ENCODE data around the gene AHSP. TPM values are rescaled to one million over a fixed set of nuclear protein-coding genes. Genes with fewer than 3 reads are reported as not detected.
"Not testable (repeated sequence)": the region's sequence is repeated elsewhere in the genome, so short reads cannot be mapped to it uniquely, and the experiment has no call there.

The AHSP gene, protein sequence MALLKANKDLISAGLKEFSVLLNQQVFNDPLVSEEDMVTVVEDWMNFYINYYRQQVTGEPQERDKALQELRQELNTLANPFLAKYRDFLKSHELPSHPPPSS
- total RNA-seq, result not detected in 2 replicates

DNA sequence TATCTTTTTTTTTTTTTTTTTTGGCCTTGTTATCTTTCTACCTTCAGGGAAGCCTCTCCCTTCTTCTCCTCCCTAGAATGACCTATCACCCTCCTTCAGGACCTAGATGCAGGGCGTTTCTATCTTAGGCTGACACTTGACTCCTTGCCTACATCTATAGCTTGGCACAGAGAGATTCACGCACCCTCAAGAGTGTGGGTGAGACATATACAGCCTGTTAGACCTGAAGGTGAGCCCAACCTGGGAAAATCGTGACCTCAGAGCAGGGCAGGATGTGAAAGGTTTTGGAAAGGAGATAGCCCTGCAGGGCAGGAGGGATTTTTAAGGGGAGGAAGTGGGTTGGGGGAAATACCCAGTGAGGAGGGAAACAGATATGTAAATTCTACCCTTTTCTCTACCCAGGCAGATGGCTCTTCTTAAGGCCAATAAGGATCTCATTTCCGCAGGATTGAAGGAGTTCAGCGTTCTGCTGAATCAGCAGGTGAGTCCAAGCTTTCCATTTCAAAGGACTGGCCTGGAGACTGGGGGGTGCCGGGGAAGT, at the start of gene AHSP:
AHSP (plus strand) TSS at position 167 of the 541 bp plus-strand sequence; CDS start at position 407, 240 bp downstream.
- Histone ChIP-seq H3K27me3 (ENCODE audit: control insufficient read depth, insufficient read depth, low read length) (peaks cover 3% of the 10 kb centered on the region), H3K4me3 (ENCODE audit: low read depth, low read length) (no peak within 1 kb of the TSS), H3K36me3 (ENCODE audit: control insufficient read depth, insufficient read depth, low read length) (no peaks in the 10 kb centered on the region)
- FAIRE-seq, result no peak
- no peak for DNase-seq (ENCODE audit: low read depth)
- TF ChIP-seq, protein P1, sequence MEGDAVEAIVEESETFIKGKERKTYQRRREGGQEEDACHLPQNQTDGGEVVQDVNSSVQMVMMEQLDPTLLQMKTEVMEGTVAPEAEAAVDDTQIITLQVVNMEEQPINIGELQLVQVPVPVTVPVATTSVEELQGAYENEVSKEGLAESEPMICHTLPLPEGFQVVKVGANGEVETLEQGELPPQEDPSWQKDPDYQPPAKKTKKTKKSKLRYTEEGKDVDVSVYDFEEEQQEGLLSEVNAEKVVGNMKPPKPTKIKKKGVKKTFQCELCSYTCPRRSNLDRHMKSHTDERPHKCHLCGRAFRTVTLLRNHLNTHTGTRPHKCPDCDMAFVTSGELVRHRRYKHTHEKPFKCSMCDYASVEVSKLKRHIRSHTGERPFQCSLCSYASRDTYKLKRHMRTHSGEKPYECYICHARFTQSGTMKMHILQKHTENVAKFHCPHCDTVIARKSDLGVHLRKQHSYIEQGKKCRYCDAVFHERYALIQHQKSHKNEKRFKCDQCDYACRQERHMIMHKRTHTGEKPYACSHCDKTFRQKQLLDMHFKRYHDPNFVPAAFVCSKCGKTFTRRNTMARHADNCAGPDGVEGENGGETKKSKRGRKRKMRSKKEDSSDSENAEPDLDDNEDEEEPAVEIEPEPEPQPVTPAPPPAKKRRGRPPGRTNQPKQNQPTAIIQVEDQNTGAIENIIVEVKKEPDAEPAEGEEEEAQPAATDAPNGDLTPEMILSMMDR (IDR thresholded peaks at IDR 0.05; ENCODE audit: insufficient read depth, low read length, severe bottlenecking), result no peak

DNA sequence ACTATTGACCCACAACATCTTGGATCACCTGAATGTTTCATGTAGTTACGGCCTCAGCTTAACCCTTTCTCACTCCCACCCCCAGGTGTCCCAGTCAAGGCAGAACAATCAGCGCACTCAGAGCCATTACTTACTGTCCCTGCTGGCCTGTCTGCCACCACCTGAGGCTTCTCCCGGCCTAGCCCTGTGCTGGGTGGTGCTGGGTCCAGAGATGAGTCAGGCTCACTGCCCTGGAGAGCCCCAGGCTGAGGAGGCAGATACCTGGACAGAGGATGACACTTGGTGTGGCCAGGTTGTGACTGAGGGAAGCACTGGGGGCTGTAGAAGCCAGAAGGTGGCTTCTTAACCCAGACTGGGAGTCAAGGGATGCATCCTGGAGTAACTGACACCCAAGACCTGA, 48.7 kb upstream of the AHSP start:
- peaks cover 2% of the 10 kb centered on the region for H3K27me3 ChIP-seq (ENCODE audit: control insufficient read depth, insufficient read depth, low read length)
- DNase-seq (ENCODE audit: low read depth) (no peak), FAIRE-seq (peak; percentile 36)
- TF ChIP-seq, protein P1 (IDR thresholded peaks at IDR 0.05; ENCODE audit: insufficient read depth, low read length, severe bottlenecking), result no peak
- peaks cover 18% of the 10 kb centered on the region for H3K36me3 ChIP-seq (ENCODE audit: control insufficient read depth, insufficient read depth, low read length)
- no peak overlapping the region for H3K4me3 ChIP-seq (ENCODE audit: low read depth, low read length)

DNA sequence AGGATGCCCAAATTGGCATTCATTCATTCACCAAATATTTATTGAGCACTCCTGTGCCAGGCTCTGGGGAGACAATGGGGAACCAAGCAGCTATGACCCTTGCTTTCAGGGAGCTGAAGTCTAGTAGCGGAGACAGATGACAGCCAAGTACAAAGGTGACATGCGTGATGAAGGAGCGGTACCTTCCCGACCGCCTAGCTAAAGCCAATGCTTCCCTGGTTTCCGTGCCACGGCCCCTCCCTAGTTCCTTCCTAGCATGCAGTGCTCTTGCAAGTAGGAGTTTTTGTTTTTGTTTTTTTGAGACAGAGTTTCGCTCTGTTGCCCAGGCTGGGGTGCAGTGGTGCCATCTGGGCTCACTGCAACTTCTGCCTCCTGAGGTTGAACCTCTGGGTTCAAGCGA, 47.9 kb upstream of the AHSP start:
- peaks cover 2% of the 10 kb centered on the region for H3K27me3 ChIP-seq (ENCODE audit: control insufficient read depth, insufficient read depth, low read length)
- peaks cover 11% of the 10 kb centered on the region for H3K36me3 ChIP-seq (ENCODE audit: control insufficient read depth, insufficient read depth, low read length)
- no peak overlapping the region for H3K4me3 ChIP-seq (ENCODE audit: low read depth, low read length)
- peak; percentile 64 for FAIRE-seq
- no peak for DNase-seq (ENCODE audit: low read depth)
- TF ChIP-seq, protein P1 (IDR thresholded peaks at IDR 0.05; ENCODE audit: insufficient read depth, low read length, severe bottlenecking), result no peak

DNA sequence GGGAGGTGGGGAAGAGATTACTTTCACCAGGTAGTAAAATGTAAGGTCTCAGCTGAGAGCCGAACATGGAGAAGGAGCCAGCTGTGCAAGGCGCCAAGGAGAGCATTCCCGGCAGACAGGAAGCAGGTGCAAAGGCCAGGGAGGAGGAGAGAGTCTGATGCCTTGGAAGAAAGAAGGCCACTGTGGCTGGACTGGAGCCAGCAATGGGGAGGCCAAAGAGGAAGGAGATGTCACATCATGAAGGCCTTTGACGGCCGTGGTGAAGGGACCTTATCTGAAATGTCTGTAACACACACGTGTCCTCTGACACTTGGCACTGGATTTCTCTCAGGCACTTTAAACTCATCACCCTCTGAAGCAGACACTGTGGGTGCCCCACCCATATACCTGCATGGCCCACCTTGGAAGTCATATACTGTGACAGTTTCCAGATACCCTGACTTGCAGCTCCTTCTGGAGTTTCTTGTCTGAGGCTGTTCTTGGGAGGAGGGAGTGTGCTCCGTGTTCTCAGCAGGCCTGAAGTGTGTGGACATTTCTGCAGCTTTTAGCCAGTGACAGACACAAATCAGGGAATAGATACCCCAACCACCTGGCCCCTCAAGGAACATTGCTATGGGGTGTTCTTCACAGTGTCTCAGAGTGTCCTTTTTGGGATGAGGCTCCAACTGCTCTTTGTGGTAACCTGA, 46.7 kb upstream of the AHSP start:
- no peak for FAIRE-seq
- Histone ChIP-seq H3K36me3 (ENCODE audit: control insufficient read depth, insufficient read depth, low read length) (peaks cover 8% of the 10 kb centered on the region), H3K27me3 (ENCODE audit: control insufficient read depth, insufficient read depth, low read length) (peaks cover 2% of the 10 kb centered on the region), H3K4me3 (ENCODE audit: low read depth, low read length) (no peak overlapping the region)
- DNase-seq (ENCODE audit: low read depth), result no peak
- TF ChIP-seq, protein P1 (IDR thresholded peaks at IDR 0.05; ENCODE audit: insufficient read depth, low read length, severe bottlenecking), result no peak

DNA sequence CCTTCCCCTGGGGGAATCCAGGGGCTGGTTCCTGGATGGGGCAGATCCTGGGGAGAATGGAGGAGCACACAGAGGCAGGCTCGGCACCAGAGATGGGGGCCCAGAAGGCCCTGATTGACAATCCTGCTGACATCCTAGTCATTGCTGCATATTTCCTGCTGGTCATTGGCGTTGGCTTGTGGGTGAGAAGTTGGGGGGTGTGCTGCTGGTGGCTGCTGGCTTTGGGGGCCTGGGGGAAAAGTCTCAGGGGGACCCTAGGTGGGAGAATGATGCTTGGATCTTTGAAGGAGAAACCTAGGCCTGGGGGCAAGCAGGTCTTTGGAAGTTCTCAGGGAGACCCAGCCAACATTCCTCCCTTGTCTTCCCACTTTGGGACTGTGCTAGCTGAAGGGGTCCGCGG, 44.6 kb upstream of the AHSP start, which contains the start of gene SLC5A2:
SLC5A2 (plus strand) TSS at position 43 of the 400 bp plus-strand sequence; CDS start at position 57, 14 bp downstream.
- no peak for DNase-seq (ENCODE audit: low read depth)
- FAIRE-seq, result no peak
- peaks cover 2% of the 10 kb centered on the region for H3K27me3 ChIP-seq (ENCODE audit: control insufficient read depth, insufficient read depth, low read length)
- TF ChIP-seq, protein P1 (IDR thresholded peaks at IDR 0.05; ENCODE audit: insufficient read depth, low read length, severe bottlenecking), result no peak
- no peak within 1 kb of the TSS for H3K4me3 ChIP-seq (ENCODE audit: low read depth, low read length)
- no peaks in the 10 kb centered on the region for H3K36me3 ChIP-seq (ENCODE audit: control insufficient read depth, insufficient read depth, low read length)

DNA sequence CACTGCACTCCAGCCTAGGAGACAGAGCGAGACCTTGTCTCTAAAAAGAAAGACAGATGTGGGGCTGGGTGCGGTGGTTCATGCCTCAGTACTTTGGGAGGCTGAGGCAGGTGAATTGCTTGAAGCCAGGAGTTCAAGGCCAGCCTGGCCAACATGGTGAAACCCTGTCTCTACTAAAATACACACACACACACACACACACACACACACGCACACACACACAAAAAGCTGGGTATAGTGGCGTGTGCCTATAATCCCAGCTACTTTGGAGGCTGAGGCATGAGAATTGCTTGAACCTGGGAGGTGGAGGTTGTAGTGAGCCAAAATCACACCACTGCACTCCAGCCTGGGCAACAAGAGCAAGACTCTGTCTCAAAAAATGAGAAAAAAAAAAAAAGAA, 43.7 kb upstream of the AHSP start:
- FAIRE-seq; H3K36me3 ChIP-seq (ENCODE audit: control insufficient read depth, insufficient read depth, low read length); H3K4me3 ChIP-seq (ENCODE audit: low read depth, low read length); H3K27me3 ChIP-seq (ENCODE audit: control insufficient read depth, insufficient read depth, low read length); DNase-seq (ENCODE audit: low read depth): not testable (repeated sequence)
